GM12878 (cell line): ENCODE data around the gene INF2. TPM values are rescaled to one million over a fixed set of nuclear protein-coding genes. Genes with fewer than 3 reads are reported as not detected.
A peak's percentile ranks its signal among the peaks of the same experiment; 100 is the strongest.

Source experiments
- ATAC-seq: fragments of 200-7000 bp; cut with Tn5 transposase; 3 replicates; pipeline ENCODE4 v1.9.1; 2020; ENCODE audit warnings: mild to moderate bottlenecking, moderate library complexity
- BruUV-seq: library from RNA; stranded (reverse); fragments of 400-500 nt; replicated peaks from 2 replicates; lab custom pipeline; 2021; lab: Mats Ljungman, UMichigan
- CTCF ChIA-PET: fragments of 300-600 bp; sonication (Branson Sonifier 250); formaldehyde crosslinking; extraction: SDS; loops from one replicate; lab custom pipeline; 2021; ENCODE audit warnings: inconsistent platforms; lab: Yijun Ruan, JAX
- POLR2A ChIA-PET: fragments of 350-600 bp; formaldehyde crosslinking; extraction: SDS; loops from one replicate; lab custom pipeline; 2021; ENCODE audit warnings: inconsistent platforms; lab: Charles Lee
- RAD21 ChIA-PET: fragments of 300-600 bp; sonication (Branson Sonifier 250); formaldehyde crosslinking; loops from one replicate; lab custom pipeline; 2023; ENCODE audit warnings: antibody characterized with exemption; ENCODE audit not compliant: unreplicated experiment; lab: Charles Lee
- SMC1A ChIA-PET: fragments of 300-600 bp; sonication (Branson Sonifier 250); formaldehyde crosslinking; loops from one replicate; lab custom pipeline; 2023; ENCODE audit not compliant: unreplicated experiment, uncharacterized antibody; lab: Charles Lee
- DNase-seq: peaks from one replicate; pipeline ENCODE4 v3.0.0-alpha.2; 2011; ENCODE audit warnings: low read depth, low spot score
- FAIRE-seq: peaks from 3 replicates; lab custom pipeline; 2011; peaks lifted over from hg19 to GRCh38; lab: Jason Lieb, UNC
- H2AFZ ChIP-seq: 2 replicates; pipeline ENCODE4 v1.6.0; 2011; ENCODE audit warnings: low read depth, low read length, control low read depth; ENCODE audit not compliant: control insufficient read depth
- H3K27ac ChIP-seq: 2 replicates; pipeline ENCODE4 v1.5.1; 2011; ENCODE audit warnings: control low read depth; ENCODE audit not compliant: control insufficient read depth, insufficient read depth
- H3K27me3 ChIP-seq, 2 experiments: replicated peaks in 1 of 2; 2 replicates each; pipeline versions ENCODE4 v1.6.0 to v1.6.1; 2011; ENCODE audit warnings: low read length in 1 of 2; ENCODE audit not compliant: control insufficient read depth in 2 of 2, insufficient read depth in 2 of 2
- H3K36me3 ChIP-seq, 2 experiments: 2 replicates each; pipeline ENCODE4 v1.5.1; 2011; ENCODE audit warnings: low read length in 1 of 2; ENCODE audit not compliant: control insufficient read depth in 2 of 2, insufficient read depth in 2 of 2
- H3K4me1 ChIP-seq: 2 replicates; pipeline ENCODE4 v1.6.1; 2011; ENCODE audit warnings: mild to moderate bottlenecking, low read length, moderate library complexity, mixed read lengths; ENCODE audit not compliant: control insufficient read depth, insufficient read depth
- H3K4me2 ChIP-seq: 2 replicates; pipeline ENCODE4 v1.6.0; 2011; ENCODE audit warnings: control low read depth; ENCODE audit not compliant: control insufficient read depth, insufficient read depth
- H3K4me3 ChIP-seq: fragments of 200-600 bp; sonication (generic); 2 replicates; pipeline ENCODE4 v1.5.1; 2016
- H3K79me2 ChIP-seq: 2 replicates; pipeline ENCODE4 v1.6.0; 2011; ENCODE audit warnings: low read length; ENCODE audit not compliant: control insufficient read depth, insufficient read depth
- H3K9ac ChIP-seq: 2 replicates; pipeline ENCODE4 v1.8.0; 2011; ENCODE audit warnings: low read length, control low read depth, mixed read lengths; ENCODE audit not compliant: control insufficient read depth, insufficient read depth
- H3K9me3 ChIP-seq: replicated peaks from 3 replicates; pipeline ENCODE4 v1.5.1; 2011; ENCODE audit warnings: mild to moderate bottlenecking, low read length; ENCODE audit not compliant: control insufficient read depth, insufficient read depth
- H4K20me1 ChIP-seq: 2 replicates; pipeline ENCODE4 v1.6.0; 2011; ENCODE audit not compliant: control insufficient read depth, insufficient read depth
- BMI1 ChIP-seq: fragments of 450-650 bp; IDR thresholded peaks from 2 replicates; pipeline ENCODE4 v1.6.1; 2016; ENCODE audit warnings: mild to moderate bottlenecking, moderate library complexity, borderline replicate concordance
- CEBPB ChIP-seq, 2 experiments: fragments of 150-350 bp in 1 of 2; IDR thresholded peaks; 2 replicates each; pipeline ENCODE4 v1.6.1; 2012 to 2014; ENCODE audit warnings: low read depth in 2 of 2, low read length in 2 of 2, borderline replicate concordance in 1 of 2, inconsistent platforms in 1 of 2
- CREM ChIP-seq: IDR thresholded peaks from 2 replicates; pipeline ENCODE4 v1.6.1; 2014; ENCODE audit warnings: antibody characterized with exemption, low read depth
- CTCF ChIP-seq, 3 experiments: IDR thresholded peaks in 2 of 3; conservative IDR thresholded peaks in 1 of 3; 2 replicates each; pipeline ENCODE4 v1.5.1; 2011; ENCODE audit warnings: low read depth in 3 of 3, low read length in 3 of 3, mild to moderate bottlenecking in 3 of 3, control low read depth in 2 of 3, moderate library complexity in 2 of 3, inconsistent platforms in 1 of 3, mixed read lengths in 1 of 3; ENCODE audit not compliant: control insufficient read depth in 2 of 3, insufficient read depth in 1 of 3; ENCODE audit errors: extremely low read depth in 1 of 3
- CUX1 ChIP-seq: IDR thresholded peaks from 2 replicates; pipeline ENCODE4 v1.6.1; 2012; ENCODE audit warnings: improper control_type of control experiment, low read depth, low read length; ENCODE audit not compliant: insufficient replicate concordance
- E2F4 ChIP-seq: IDR thresholded peaks from 2 replicates; pipeline ENCODE4 v1.6.1; 2012; ENCODE audit warnings: low read depth, low read length, improper control_type of control experiment
- ESRRA ChIP-seq: IDR thresholded peaks from 2 replicates; pipeline ENCODE4 v1.6.1; 2012; ENCODE audit warnings: mild to moderate bottlenecking, low read length, improper control_type of control experiment
- KDM1A ChIP-seq: fragments of 200-600 bp; sonication (generic); IDR thresholded peaks from 2 replicates; pipeline ENCODE4 v1.6.1; 2016; ENCODE audit warnings: borderline replicate concordance
- NR2C1 ChIP-seq: fragments of 450-650 bp; IDR thresholded peaks from 2 replicates; pipeline ENCODE4 v1.6.1; 2017; ENCODE audit warnings: antibody characterized with exemption, mild to moderate bottlenecking, moderate library complexity
- PAX8 ChIP-seq: fragments of 450-650 bp; IDR thresholded peaks from 2 replicates; pipeline ENCODE4 v1.6.1; 2017; ENCODE audit warnings: mild to moderate bottlenecking, moderate library complexity
- SIX5 ChIP-seq: IDR thresholded peaks from 2 replicates; pipeline ENCODE4 v1.6.1; 2011; ENCODE audit warnings: mild to moderate bottlenecking, low read depth, low read length, moderate library complexity; ENCODE audit not compliant: severe bottlenecking
- WRNIP1 ChIP-seq: IDR thresholded peaks from 2 replicates; pipeline ENCODE4 v1.6.1; 2011; ENCODE audit warnings: low read depth, low read length, improper control_type of control experiment, borderline replicate concordance
- WGBS: methylation state at CpG from one replicate; pipeline ENCODE4 v1.1.6; 2016; ENCODE audit warnings: low lambda C conversion rate; ENCODE audit not compliant: insufficient replicate concordance, insufficient coverage; ENCODE audit errors: missing lambda C conversion rate; 5-methylcytosine and 5-hydroxymethylcytosine counted together
- in situ Hi-C: fragments of 300-500 bp; cut with MboI; formaldehyde crosslinking; loops from 9 replicates; pipeline ENCODE4 v1.14.3; 2018; ENCODE audit warnings: mixed read lengths
- intact Hi-C: fragments of 100-400 bp; cut with micrococcal nuclease; formaldehyde crosslinking; loops from one replicate; pipeline ENCODE4 v1.14.2; 2022; ENCODE audit not compliant: unreplicated experiment
- polyA plus RNA-seq, 11 experiments: library from polyadenylated mRNA; depleted of rRNA in 4 of 11; unstranded in 6 of 11; stranded (reverse) in 5 of 11; fragments of >200 nt; fragmentation: Nextera tagmentation in 4 of 11; fragmentation: Illumina TruSeq in 1 of 11; extraction: Ambion mirVana in 4 of 11; extraction: Trizol in 1 of 11; gene quantifications; 1 replicate in 1 of 11; 2 replicates in 10 of 11; pipeline versions ENCODE4 v1.2.1 to v1.2.3, GENCODE V29; 2011 to 2016; ENCODE audit warnings: inconsistent platforms in 2 of 11, missing spikeins in 2 of 11, low read depth in 1 of 11
- total RNA-seq, 4 experiments: library from RNA; depleted of rRNA in 3 of 4; stranded (reverse); fragments of >200 nt in 3 of 4; fragmentation: Illumina TruSeq in 1 of 4; extraction: Trizol in 1 of 4; gene quantifications; 2 replicates each; pipeline versions ENCODE4 v1.2.1 to v1.2.3, GENCODE V29; 2013 to 2021

Gene INF2
- total and polyA plus RNA-seq, 10 of the 15 experiments (the other 5 are each of a cell fraction or from before 2014, with no cell fraction given) = 0.72 to 43.2 (median 8.3) TPM

- 13% methylated on average over 17 of the region's 17 CpGs for WGBS
- CTCF ChIA-PET = interaction anchor here (1.0 to 4.6 kb wide), 9 partner anchors 9 to 137 kb away, joined by 3 to 72 read pairs (median 3); no protein-coding TSS in a partner anchor
- ATAC-seq = peak; percentile 65
- no peak for TF ChIP-seq WRNIP1
- no peak for TF ChIP-seq NR2C1
- TF ChIP-seq BMI1 = no peak
- no peak for TF ChIP-seq CTCF (IDR thresholded peaks at IDR 0.05 in 2 of 3, conservative IDR thresholded peaks at IDR 0.05 in 1 of 3; ENCODE audit: control insufficient read depth in 2 of 3, extremely low read depth in 1 of 3, insufficient read depth in 1 of 3, low read depth in 3 of 3, low read length in 3 of 3)
- TF ChIP-seq E2F4 = no peak
- TF ChIP-seq CUX1 = no peak
- TF ChIP-seq ESRRA = no peak
- no peak for TF ChIP-seq CEBPB (IDR thresholded peaks at IDR 0.05; ENCODE audit: borderline replicate concordance in 1 of 2, low read depth in 2 of 2, low read length in 2 of 2)
- TF ChIP-seq KDM1A = no peak
- TF ChIP-seq PAX8 = no peak
- peak; percentile 46; the same call in 1 of the 2 replicates for TF ChIP-seq CREM
- no peak for TF ChIP-seq SIX5
Measured at GRCh38 chr14:104657563-104658324, 31.7 kb upstream of the INF2 start.

More at GRCh38 chr14:104657563-104658324, 31.7 kb upstream of the INF2 start:
- Histone ChIP-seq H3K4me2 (peak overlapping the region; percentile 61), H3K4me3 (no peak overlapping the region; the same call in 1 of the 2 replicates), H2AFZ (peak overlapping the region; percentile 63), H3K4me1 (peaks cover 56% of the 10 kb centered on the region), H3K36me3 (no peaks in the 10 kb centered on the region), H3K27ac (peak overlapping the region; percentile 71), H3K27me3 (no peaks in the 10 kb centered on the region), H4K20me1 (no peaks in the 10 kb centered on the region), H3K9me3 (peaks cover 2% of the 10 kb centered on the region), H3K9ac (peak overlapping the region; percentile 11), H3K79me2 (no peaks in the 10 kb centered on the region; the same call in 1 of the 2 replicates)
- intact Hi-C loops = no loop called here
- POLR2A ChIA-PET = interaction anchor here (0.6 to 5.2 kb wide), 6 partner anchors 10 to 95 kb away, joined by 3 to 49 read pairs (median 5); partner anchors contain the start of gene SIVA1
- RAD21 ChIA-PET = interaction anchor here (0.7 to 3.0 kb wide), 9 partner anchors 18 to 831 kb away, joined by 3 to 29 read pairs (median 3); no protein-coding TSS in a partner anchor
- SMC1A ChIA-PET = interaction anchor here (0.8 to 5.7 kb wide), 7 partner anchors 9 to 51 kb away, joined by 3 to 60 read pairs (median 4); no protein-coding TSS in a partner anchor
- BruUV-seq = no TSS peak
- in situ Hi-C loops = no loop called here
- DNase-seq (no peak), FAIRE-seq (peak; percentile 93)
